ENCODE measurements around the gene CEACAM6.

DNA sequence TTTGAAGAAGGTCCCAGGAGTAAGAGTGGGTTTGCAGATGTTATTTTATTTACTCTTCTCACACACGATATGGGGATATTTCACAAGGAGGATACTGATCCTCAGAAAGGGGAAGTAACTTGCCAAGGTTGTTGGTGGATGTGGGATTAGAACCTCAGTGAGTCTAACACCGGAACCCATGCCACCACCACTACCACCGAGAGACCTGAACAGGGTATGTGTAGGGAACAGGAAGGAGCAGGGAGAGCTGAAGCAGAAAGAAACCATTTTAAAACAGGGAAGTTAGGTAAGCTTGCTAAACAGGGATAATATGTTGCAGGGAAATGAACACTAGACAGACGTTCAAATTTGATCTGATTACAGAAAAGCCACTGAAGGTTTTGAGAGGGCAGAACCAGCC, 29.4 kb downstream of the CEACAM6 start:
- TF ChIP-seq, protein P1, sequence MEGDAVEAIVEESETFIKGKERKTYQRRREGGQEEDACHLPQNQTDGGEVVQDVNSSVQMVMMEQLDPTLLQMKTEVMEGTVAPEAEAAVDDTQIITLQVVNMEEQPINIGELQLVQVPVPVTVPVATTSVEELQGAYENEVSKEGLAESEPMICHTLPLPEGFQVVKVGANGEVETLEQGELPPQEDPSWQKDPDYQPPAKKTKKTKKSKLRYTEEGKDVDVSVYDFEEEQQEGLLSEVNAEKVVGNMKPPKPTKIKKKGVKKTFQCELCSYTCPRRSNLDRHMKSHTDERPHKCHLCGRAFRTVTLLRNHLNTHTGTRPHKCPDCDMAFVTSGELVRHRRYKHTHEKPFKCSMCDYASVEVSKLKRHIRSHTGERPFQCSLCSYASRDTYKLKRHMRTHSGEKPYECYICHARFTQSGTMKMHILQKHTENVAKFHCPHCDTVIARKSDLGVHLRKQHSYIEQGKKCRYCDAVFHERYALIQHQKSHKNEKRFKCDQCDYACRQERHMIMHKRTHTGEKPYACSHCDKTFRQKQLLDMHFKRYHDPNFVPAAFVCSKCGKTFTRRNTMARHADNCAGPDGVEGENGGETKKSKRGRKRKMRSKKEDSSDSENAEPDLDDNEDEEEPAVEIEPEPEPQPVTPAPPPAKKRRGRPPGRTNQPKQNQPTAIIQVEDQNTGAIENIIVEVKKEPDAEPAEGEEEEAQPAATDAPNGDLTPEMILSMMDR (IDR thresholded peaks at IDR 0.05), result no peak
- TF ChIP-seq ZFX (IDR thresholded peaks at IDR 0.05; ENCODE audit: borderline replicate concordance), result no peak
